Activated CD8-positive, alpha-beta T cell treated with anti-CD3 and anti-CD28 coated beads, Interleukin-2, amount 10 ng/mL, durations not matched to agents 7 days and 5 days (primary cell): Measurements from ENCODE around the gene REEP2. TPM values are rescaled to one million over a fixed set of nuclear protein-coding genes. Genes with fewer than 3 reads are reported as not detected.
A peak's percentile ranks its signal among the peaks of the same experiment; 100 is the strongest.

ENCODE experiments used
- ATAC-seq: fragments of 150-1000 bp; cut with Tn5 transposase; one replicate; pipeline ENCODE4 v1.10.0; 2021; ENCODE audit warnings: moderate library complexity
- CTCF ChIA-PET: fragments of 350-600 bp; sonication (Branson Sonifier 250); formaldehyde crosslinking; loops from one replicate; lab custom pipeline; 2021; ENCODE audit warnings: antibody characterized with exemption; lab: Charles Lee
- POLR2A ChIA-PET: fragments of 350-600 bp; sonication (Branson Sonifier 250); formaldehyde crosslinking; loops from one replicate; lab custom pipeline; 2021; ENCODE audit warnings: antibody characterized with exemption; lab: Charles Lee
- DNase-seq: peaks from one replicate; pipeline ENCODE4 v3.0.0-alpha.2; 2020
- H3K27ac Mint-ChIP-seq: one replicate; pipeline ENCODE4 v1.8.0; 2021; ENCODE audit warnings: mild to moderate bottlenecking, mixed read lengths
- H3K27me3 Mint-ChIP-seq: one replicate; pipeline ENCODE4 v1.8.0; 2021; ENCODE audit warnings: low read depth, mixed read lengths
- H3K36me3 Mint-ChIP-seq: one replicate; pipeline ENCODE4 v1.8.0; 2021; ENCODE audit warnings: low read depth, mixed read lengths
- H3K4me1 Mint-ChIP-seq: one replicate; pipeline ENCODE4 v1.8.0; 2021; ENCODE audit warnings: low read depth, mixed read lengths
- H3K4me3 Mint-ChIP-seq: one replicate; pipeline ENCODE4 v1.8.0; 2021; ENCODE audit warnings: mild to moderate bottlenecking, mixed read lengths
- H3K9me3 Mint-ChIP-seq: one replicate; pipeline ENCODE4 v1.8.0; 2022; ENCODE audit warnings: mixed read lengths; ENCODE audit not compliant: insufficient read depth
- total RNA-seq, 2 experiments: library from RNA; stranded (reverse); gene quantifications; one replicate each; pipeline ENCODE4 v1.2.3, GENCODE V29; 2021

The REEP2 gene
- total RNA-seq, 2 experiments from 2014 or later: 0.68 to 1.1 TPM

DNA sequence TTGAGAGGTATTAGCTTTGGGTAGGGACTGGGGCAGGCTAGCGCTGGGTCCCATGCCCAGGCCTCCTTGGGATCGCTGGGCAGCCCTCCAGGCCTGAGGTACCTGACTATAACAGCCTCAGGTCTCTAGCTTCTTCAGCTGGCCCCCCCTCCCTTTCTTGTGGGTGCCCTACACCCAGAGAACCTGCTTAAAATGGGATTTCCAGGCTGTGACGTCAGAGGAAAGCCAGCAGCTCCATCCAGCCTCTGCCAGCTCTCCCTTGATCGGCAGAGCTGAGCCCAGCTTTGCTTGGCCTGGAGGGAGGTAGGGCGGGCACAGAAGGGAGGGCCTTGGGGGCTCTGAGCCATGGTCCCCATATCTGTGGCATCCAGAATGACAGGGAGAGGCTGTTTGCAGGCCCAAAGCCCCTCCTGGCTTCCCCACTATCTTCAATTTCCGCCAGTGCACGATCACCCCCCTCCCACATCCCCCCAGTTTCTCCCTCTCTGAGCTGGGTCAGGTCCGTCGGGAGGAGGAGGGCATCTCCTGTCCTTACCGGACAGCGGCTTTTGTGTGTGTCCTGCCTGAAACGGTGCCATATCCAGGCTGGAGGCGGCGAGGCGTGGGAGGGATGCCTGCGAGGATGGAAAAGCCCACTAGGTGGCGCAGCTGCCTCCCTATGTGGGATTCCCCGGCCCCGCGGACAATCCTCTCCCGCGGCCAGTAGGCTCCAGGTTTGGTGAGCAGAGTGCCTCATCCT, 10.8 kb downstream of the REEP2 start:
- Mint-ChIP-seq H3K27me3 (peaks cover 2% of the 10 kb centered on the region), H3K4me1 (peaks cover 5% of the 10 kb centered on the region), H3K27ac (no peak overlapping the region), H3K9me3 (no peaks in the 10 kb centered on the region), H3K4me3 (peak overlapping the region; percentile 31), H3K36me3 (no peaks in the 10 kb centered on the region)
- ChIA-PET POLR2A (interaction anchor here (0.6 to 6.3 kb wide), 5 partner anchors 10 to 96 kb away, joined by 3 to 32 read pairs (median 3); partner anchors contain the start of gene EGR1), CTCF (interaction anchor here (0.6 to 5.4 kb wide), 26 partner anchors 8 to 282 kb away, joined by 3 to 65 read pairs (median 6); partner anchors contain the start of genes EGR1, KDM3B and REEP2)
- DNase-seq (peak; percentile 83), ATAC-seq (peak; percentile 95)

DNA sequence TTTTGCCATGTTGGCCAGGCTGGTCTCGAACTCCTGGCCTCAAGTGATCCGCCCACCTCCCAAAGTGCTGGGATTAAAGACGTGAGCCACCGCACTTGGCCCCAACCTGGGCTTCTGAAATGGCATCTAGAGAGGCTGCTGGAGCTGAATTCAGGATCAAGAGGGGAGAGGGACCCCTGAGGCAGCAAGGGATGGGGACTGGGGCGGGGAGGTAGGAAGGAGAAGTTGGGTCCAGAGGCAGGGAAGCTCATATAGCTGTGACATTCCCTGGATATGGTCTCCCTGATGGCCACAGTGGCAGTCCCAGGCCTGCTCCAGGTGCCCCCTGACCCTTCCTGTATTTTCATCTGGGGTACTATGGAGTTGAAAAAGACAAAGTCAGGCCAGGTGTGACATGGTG, 12.1 kb downstream of the REEP2 start:
- Mint-ChIP-seq H3K27me3 (peaks cover 2% of the 10 kb centered on the region), H3K9me3 (no peaks in the 10 kb centered on the region), H3K36me3 (no peaks in the 10 kb centered on the region), H3K4me3 (no peak overlapping the region), H3K27ac (no peak overlapping the region), H3K4me1 (peaks cover 5% of the 10 kb centered on the region)
- DNase-seq (no peak), ATAC-seq (no peak)
- CTCF ChIA-PET: interaction anchor here (1.3 to 5.4 kb wide), 6 partner anchors 13 to 117 kb away, joined by 4 to 65 read pairs (median 14); partner anchors contain the start of genes EGR1 and REEP2
- POLR2A ChIA-PET: interaction anchor here (1.7 to 6.3 kb wide), 2 partner anchors 14 to 98 kb away, joined by 3 to 32 read pairs; partner anchors contain the start of gene EGR1

DNA sequence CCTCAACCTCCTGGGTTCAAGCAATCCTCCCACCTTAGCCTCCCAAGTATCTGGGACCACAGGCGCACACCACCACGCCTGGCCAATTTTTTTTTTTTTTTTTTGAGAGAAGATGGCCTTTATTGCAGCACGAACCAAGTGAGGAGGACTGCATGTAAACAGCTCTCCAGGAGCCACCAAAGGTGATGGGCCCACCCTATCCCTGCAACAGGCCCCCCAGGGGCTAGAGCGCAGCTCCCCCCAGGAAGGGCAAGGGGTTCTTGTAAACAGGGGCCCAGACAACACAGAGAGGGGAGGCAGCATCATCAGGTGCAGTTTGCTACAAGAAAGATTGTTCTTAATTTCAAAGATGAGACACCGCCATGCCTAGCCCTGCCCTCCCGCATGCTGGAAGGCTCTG, 13.9 kb downstream of the REEP2 start:
- Mint-ChIP-seq H3K4me3 (no peak overlapping the region), H3K36me3 (no peaks in the 10 kb centered on the region), H3K4me1 (peaks cover 5% of the 10 kb centered on the region), H3K27ac (no peak overlapping the region), H3K27me3 (peaks cover 2% of the 10 kb centered on the region), H3K9me3 (no peaks in the 10 kb centered on the region)
- no peak for ATAC-seq
- ChIA-PET CTCF (interaction anchor here (0.9 kb wide), 1 partner anchor 12 kb away, joined by 6 read pairs; the partner anchor contains the start of gene EGR1), POLR2A (interaction anchor here (6.3 kb wide), 1 partner anchor 12 kb away, joined by 32 read pairs; the partner anchor contains the start of gene EGR1)
- DNase-seq: no peak

DNA sequence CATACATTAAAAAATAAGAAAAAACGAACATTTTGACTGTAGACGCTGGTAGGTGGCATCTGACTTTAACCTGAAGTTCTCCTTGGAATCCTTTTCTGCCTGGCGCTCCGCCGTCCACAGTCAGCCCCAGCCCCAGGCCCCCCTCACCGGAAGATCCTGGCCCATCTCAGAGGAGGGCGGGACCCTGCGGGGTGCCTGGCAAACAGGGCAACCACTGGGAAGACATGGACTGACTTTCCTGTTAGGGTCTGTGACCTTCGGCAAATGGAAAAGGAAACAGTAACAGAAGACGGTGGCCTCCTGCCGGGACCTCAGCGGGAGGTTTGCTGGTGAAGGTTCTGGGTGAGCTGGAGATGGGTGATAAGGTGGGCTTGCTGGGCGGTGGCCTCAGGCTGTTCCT, 14.7 kb downstream of the REEP2 start:
- DNase-seq: no peak
- H3K27ac Mint-ChIP-seq: no peak overlapping the region

DNA sequence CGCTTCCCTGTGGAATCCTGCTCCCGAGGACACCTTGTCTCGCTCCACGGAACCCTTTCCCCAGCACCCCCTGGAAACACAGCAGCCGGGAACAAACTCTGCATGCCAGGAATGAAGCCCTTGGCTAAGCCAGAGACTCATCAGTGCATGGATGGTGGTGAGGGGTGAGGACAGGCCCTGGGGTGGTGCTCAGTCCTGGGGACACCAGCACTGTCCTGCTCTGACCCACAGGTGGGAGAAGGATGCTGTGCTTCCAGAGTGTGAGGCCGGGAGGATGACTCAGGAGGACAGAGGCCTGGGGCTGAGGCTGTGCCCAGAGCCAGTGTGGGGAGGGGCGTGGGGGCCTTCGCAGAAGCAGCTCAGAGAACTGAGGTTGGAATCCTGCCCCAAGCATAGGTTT, 15.3 kb downstream of the REEP2 start:
- Mint-ChIP-seq H3K27ac (no peak overlapping the region), H3K36me3 (peaks cover 2% of the 10 kb centered on the region), H3K4me3 (no peak overlapping the region), H3K4me1 (peaks cover 19% of the 10 kb centered on the region), H3K27me3 (peaks cover 2% of the 10 kb centered on the region), H3K9me3 (no peaks in the 10 kb centered on the region)
- ATAC-seq (no peak), DNase-seq (no peak)
- POLR2A ChIA-PET: interaction anchor here (0.9 to 2.3 kb wide), 3 partner anchors 11 to 122 kb away, joined by 3 to 13 read pairs (median 5); partner anchors contain the start of genes CDC25C, EGR1 and ETF1
- CTCF ChIA-PET: interaction anchor here (2.8 kb wide), 1 partner anchor 49 kb away, joined by 13 read pairs; no protein-coding TSS in a partner anchor

More for the DNA sequence above, 14.7 kb downstream of the REEP2 start:
- H3K36me3 Mint-ChIP-seq: no peaks in the 10 kb centered on the region
- no peaks in the 10 kb centered on the region for H3K9me3 Mint-ChIP-seq
- ATAC-seq: no peak
- no peak overlapping the region for H3K4me3 Mint-ChIP-seq
- ChIA-PET POLR2A (no interaction called here), CTCF (interaction anchor here (2.8 kb wide), 1 partner anchor 50 kb away, joined by 13 read pairs; no protein-coding TSS in a partner anchor)
- peaks cover 2% of the 10 kb centered on the region for H3K27me3 Mint-ChIP-seq
- H3K4me1 Mint-ChIP-seq: peaks cover 14% of the 10 kb centered on the region

DNA sequence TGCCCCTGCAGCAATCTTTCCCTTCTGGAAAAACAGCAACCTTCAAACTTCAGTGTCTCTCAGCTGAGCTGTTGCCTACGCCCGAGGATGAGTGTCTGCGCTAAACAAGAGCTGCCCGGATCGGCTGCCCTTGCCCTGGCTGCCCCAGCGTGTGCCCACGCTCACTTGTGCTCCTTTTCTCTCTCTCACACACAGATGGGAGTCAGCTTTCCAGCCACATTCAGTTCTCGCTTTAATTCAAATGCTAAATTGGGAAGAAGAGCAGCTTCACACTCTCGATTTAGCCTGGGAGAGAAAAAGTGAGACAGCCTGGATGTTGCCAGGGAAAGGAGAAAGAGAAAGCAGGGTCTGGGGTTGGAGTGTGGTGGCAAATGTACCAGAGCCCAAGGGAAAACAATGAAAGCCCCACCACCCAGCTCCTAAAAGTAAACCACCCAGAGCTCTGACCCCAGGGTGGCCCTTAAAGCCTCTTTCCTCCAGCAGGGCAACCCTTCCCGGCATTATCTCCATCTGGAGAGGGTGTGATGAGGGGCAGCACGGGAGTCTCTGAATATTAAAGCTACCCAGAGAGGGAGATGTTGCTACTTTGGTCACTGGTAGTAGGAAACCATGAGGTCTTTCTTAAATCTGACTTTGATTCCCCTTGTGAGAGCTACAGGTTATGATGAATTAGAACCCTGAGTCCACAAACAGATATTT, 16.5 kb downstream of the REEP2 start:
- ATAC-seq (no peak), DNase-seq (no peak)
- Mint-ChIP-seq H3K36me3 (peaks cover 3% of the 10 kb centered on the region), H3K4me1 (peaks cover 27% of the 10 kb centered on the region), H3K27me3 (peaks cover 2% of the 10 kb centered on the region), H3K9me3 (no peaks in the 10 kb centered on the region), H3K4me3 (no peak overlapping the region), H3K27ac (no peak overlapping the region)
- ChIA-PET POLR2A (interaction anchor here (1.5 to 2.3 kb wide), 2 partner anchors 10 to 88 kb away, joined by 5 to 13 read pairs; partner anchors contain the start of genes EGR1 and ETF1), CTCF (interaction anchor here (2.7 to 2.8 kb wide), 2 partner anchors 9 to 48 kb away, joined by 10 to 13 read pairs; partner anchors contain the start of gene EGR1)

DNA sequence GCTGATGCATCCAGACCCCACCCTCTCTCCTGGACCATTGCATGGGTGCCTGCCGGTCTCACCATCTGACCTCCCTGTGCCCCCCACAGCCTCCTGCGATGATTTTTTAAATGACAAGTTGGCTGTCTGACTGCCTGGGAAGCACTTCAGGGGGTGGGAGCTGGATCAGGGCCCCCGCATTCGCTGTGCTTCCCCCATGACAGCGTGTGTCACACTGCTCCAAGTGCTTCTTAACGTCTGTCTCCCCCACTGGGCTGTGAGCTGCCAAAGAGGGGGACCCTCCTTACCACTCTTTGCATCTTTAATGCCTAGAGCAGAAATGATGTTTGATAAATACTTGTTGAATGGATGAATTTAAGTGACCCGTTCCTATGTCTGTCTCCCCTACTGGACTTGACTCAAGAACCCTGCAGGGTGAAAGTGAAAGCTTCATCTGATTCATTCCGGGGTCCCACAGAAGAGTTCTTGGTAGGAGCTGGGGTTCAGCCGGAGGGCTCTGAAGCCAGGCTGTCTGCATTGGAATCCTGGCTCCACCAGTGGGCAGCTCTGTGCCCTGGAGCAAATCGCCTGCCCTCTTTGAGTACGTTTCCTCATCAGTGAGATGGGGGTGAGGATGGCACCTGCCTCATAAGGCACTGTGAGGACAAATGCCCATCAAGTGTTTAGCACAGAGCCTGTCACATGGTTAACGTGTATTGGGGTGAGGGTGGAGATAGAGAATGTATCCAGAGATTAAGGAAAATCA, 18.8 kb downstream of the REEP2 start:
- POLR2A ChIA-PET: interaction anchor here (0.6 to 0.8 kb wide), 2 partner anchors 7 to 838 kb away, joined by 3 read pairs; partner anchors contain the start of gene EGR1

DNA sequence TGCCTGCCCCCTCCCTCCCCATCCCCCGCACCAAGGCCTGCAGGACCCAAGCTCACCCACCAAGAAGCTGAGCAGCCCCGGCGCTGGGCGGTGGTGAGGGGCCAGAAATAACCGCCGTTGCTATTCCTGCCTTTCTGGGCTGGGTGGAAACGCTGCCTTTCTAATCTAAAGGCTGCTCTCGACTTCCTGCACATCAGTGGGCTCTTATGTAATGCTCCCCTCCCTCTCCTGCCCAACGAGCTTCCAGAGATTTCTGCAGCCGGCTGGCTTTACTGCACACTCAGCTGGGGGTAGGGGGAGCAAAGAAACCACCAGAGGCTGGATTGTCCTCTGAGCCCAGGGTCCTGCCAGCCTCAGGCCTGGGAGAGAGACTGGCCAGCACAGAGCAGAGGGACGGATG, 19.5 kb downstream of the REEP2 start:
- CTCF ChIA-PET: interaction anchor here (1.5 to 2.2 kb wide), 3 partner anchors 9 to 105 kb away, joined by 6 to 16 read pairs (median 7); no protein-coding TSS in a partner anchor

More for the DNA sequence above, 18.8 kb downstream of the REEP2 start:
- H3K27ac Mint-ChIP-seq: peak overlapping the region; percentile 69
- DNase-seq (no peak), ATAC-seq (no peak)
- H3K4me3 Mint-ChIP-seq: no peak overlapping the region
- H3K9me3 Mint-ChIP-seq: no peaks in the 10 kb centered on the region
- no peaks in the 10 kb centered on the region for H3K27me3 Mint-ChIP-seq
- peaks cover 32% of the 10 kb centered on the region for H3K4me1 Mint-ChIP-seq
- peaks cover 3% of the 10 kb centered on the region for H3K36me3 Mint-ChIP-seq
- CTCF ChIA-PET: interaction anchor here (1.5 to 2.7 kb wide), 3 partner anchors 7 to 104 kb away, joined by 6 to 10 read pairs (median 7); partner anchors contain the start of gene EGR1

DNA sequence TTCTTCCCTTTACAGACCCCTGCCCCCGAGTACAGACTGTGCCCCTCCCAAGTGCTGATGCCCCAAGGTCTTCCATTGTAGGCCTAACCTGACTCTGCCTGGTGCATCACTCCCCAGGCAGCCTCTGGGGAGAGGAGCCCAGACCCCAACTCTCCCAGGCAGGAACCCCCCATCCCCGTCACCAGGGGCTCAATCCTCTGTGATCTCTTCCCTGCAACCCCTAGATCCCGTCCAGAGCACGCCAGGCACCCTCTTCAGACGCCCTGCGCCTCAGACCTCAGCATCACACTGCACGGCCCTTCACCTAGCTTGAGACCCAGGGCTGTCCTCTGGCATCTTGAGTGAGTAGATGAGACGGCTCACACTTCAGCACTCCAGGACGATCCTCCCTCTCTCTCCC, 20.0 kb downstream of the REEP2 start:
- H3K27ac Mint-ChIP-seq: peak overlapping the region; percentile 98
- ATAC-seq (no peak), DNase-seq (no peak)
- no peaks in the 10 kb centered on the region for H3K27me3 Mint-ChIP-seq
- CTCF ChIA-PET: interaction anchor here (2.2 kb wide), 1 partner anchor 9 kb away, joined by 16 read pairs; no protein-coding TSS in a partner anchor
- H3K4me3 Mint-ChIP-seq: peak overlapping the region; percentile 25
- peaks cover 3% of the 10 kb centered on the region for H3K36me3 Mint-ChIP-seq
- POLR2A ChIA-PET: interaction anchor here (1.0 to 1.4 kb wide), 4 partner anchors 9 to 117 kb away, joined by 3 read pairs; partner anchors contain the start of gene HSPA9
- H3K9me3 Mint-ChIP-seq: no peaks in the 10 kb centered on the region
- H3K4me1 Mint-ChIP-seq: peaks cover 37% of the 10 kb centered on the region

More for the DNA sequence above, 19.5 kb downstream of the REEP2 start:
- DNase-seq (no peak), ATAC-seq (no peak)
- peak overlapping the region; percentile 98 for H3K27ac Mint-ChIP-seq
- no peaks in the 10 kb centered on the region for H3K27me3 Mint-ChIP-seq
- H3K4me1 Mint-ChIP-seq: peaks cover 34% of the 10 kb centered on the region
- H3K9me3 Mint-ChIP-seq: no peaks in the 10 kb centered on the region
- POLR2A ChIA-PET: interaction anchor here (1.0 to 1.4 kb wide), 2 partner anchors 8 to 117 kb away, joined by 3 read pairs; partner anchors contain the start of gene HSPA9
- H3K36me3 Mint-ChIP-seq: peaks cover 3% of the 10 kb centered on the region
- H3K4me3 Mint-ChIP-seq: no peak overlapping the region

DNA sequence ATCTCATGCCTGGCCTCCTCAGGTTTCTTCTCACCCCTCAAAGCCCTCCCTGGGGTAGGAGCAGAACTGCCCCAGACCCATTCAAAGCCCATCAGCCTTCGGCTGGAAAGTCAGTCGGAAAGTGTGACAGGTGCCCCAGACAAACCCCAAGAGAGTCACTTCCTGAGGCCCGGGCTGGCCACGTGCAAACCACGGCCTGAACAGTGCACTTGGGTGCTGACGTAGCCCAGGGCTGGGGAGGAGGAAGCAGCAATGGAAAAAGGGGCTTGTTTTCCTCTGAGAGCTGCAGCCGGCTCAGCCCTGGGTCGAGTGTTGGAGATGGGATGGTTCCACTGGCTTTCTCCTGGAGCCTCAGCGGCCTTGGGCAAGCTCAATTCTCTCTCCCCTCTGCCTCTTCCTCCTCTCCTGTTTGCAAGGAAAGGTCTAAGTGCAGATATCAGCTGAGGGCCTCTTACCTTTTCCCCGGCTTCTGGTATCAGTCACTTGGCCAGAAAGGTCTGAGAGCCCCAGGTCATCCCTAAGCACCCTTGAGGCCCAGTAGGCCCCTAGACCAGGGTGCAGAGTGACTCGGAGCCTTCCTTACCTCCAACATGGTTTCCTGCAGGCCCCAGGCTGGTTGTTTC, 20.6 kb downstream of the REEP2 start:
- Mint-ChIP-seq H3K4me1 (peaks cover 37% of the 10 kb centered on the region), H3K4me3 (peak overlapping the region; percentile 25), H3K27ac (peak overlapping the region; percentile 98), H3K27me3 (no peaks in the 10 kb centered on the region), H3K9me3 (no peaks in the 10 kb centered on the region), H3K36me3 (peaks cover 3% of the 10 kb centered on the region)
- peak; percentile 92 for DNase-seq
- ChIA-PET CTCF (interaction anchor here (2.2 kb wide), 1 partner anchor 10 kb away, joined by 16 read pairs; no protein-coding TSS in a partner anchor), POLR2A (interaction anchor here (0.8 to 1.4 kb wide), 5 partner anchors 9 to 116 kb away, joined by 3 to 4 read pairs (median 3); partner anchors contain the start of genes ETF1 and HSPA9)
- peak; percentile 69 for ATAC-seq
